Tibial nerve (tissue), 4 donors: ENCODE measurements around the gene EFR3B.

Experiments
- CTCF ChIP-seq, 5 experiments: fragments of 200-600 bp in 3 of 5; fragments of 450-650 bp in 2 of 5; sonication (generic) in 3 of 5; IDR thresholded peaks; one replicate each; pipeline ENCODE4 v1.5.1; 2016 to 2019; ENCODE audit warnings: antibody characterized with exemption in 5 of 5, mild to moderate bottlenecking in 3 of 5, moderate library complexity in 2 of 5
- EP300 ChIP-seq, 2 donors: sonication (generic); formaldehyde crosslinking; IDR thresholded peaks; one replicate each; pipeline ENCODE4 v1.6.1; 2017; ENCODE audit warnings: antibody characterized with exemption in 2 of 2, mild to moderate bottlenecking in 1 of 2
- POLR2A ChIP-seq, 2 donors: fragments of 450-650 bp; IDR thresholded peaks; one replicate each; pipeline ENCODE4 v1.6.1; 2017; ENCODE audit warnings: antibody characterized with exemption in 2 of 2, mild to moderate bottlenecking in 2 of 2, moderate library complexity in 2 of 2

GRCh38 chr2:25115249-25115883 is 73.5 kb downstream of the EFR3B start:
- TF ChIP-seq CTCF (IDR thresholded peaks at IDR 0.05) (no peak), POLR2A (IDR thresholded peaks at IDR 0.05) (no peak), EP300 (IDR thresholded peaks at IDR 0.05) (no peak)
